ENCODE measurements around the gene VIM. TPM values are rescaled to one million over a fixed set of nuclear protein-coding genes. Genes with fewer than 3 reads are reported as not detected.

VIM gene
- total RNA-seq, 1 donor from 2014 or later = 6,235 TPM

DNA sequence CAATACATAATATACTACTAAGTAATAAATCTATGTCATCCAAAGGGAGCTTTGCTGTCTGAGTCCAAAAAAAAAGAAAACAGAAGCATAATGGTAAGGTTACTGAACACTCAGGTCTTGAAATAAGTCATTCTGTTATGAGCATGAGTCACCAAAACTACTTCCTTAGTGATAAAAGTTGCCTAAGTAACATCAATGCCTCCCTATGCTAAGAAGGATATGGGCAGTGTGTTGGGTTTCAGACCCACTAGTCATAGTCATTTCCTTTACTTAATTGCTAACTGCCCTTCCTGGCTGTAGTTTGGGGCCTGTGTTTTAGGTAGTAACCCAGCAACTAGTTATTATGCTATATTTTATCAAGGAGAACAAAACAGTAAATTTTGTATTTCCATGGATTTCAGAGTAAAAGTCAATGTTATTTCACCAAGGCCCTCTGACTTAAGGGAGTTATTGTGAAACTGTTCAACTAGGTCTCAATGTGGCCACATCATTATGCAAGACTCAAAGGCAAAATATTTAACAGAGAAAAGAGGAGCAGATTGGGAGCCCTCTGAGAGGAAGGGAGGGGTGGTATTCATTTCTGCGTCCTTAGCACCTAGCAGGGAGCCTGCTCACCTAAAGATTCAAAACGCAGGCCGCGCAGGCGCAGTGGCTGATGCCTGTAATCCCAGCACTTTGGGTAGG, 11.7 kb upstream of the VIM start:
- H3K36me3 Mint-ChIP-seq (ENCODE audit: low read depth, unreplicated experiment) = no peaks in the 10 kb centered on the region
- peaks cover 2% of the 10 kb centered on the region for H3K27me3 Mint-ChIP-seq (ENCODE audit: unreplicated experiment)
- no peak for DNase-seq (ENCODE audit: low spot score)
- H3K4me1 Mint-ChIP-seq (ENCODE audit: unreplicated experiment) = peaks cover 25% of the 10 kb centered on the region
- TF ChIP-seq, protein P1, sequence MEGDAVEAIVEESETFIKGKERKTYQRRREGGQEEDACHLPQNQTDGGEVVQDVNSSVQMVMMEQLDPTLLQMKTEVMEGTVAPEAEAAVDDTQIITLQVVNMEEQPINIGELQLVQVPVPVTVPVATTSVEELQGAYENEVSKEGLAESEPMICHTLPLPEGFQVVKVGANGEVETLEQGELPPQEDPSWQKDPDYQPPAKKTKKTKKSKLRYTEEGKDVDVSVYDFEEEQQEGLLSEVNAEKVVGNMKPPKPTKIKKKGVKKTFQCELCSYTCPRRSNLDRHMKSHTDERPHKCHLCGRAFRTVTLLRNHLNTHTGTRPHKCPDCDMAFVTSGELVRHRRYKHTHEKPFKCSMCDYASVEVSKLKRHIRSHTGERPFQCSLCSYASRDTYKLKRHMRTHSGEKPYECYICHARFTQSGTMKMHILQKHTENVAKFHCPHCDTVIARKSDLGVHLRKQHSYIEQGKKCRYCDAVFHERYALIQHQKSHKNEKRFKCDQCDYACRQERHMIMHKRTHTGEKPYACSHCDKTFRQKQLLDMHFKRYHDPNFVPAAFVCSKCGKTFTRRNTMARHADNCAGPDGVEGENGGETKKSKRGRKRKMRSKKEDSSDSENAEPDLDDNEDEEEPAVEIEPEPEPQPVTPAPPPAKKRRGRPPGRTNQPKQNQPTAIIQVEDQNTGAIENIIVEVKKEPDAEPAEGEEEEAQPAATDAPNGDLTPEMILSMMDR (IDR thresholded peaks at IDR 0.05; ENCODE audit: unreplicated experiment) = no peak
- H3K27ac Mint-ChIP-seq (ENCODE audit: unreplicated experiment) = peak overlapping the region; percentile 94
- H3K4me3 Mint-ChIP-seq (ENCODE audit: unreplicated experiment) = no peak overlapping the region
- H3K9me3 Mint-ChIP-seq (ENCODE audit: unreplicated experiment) = no peaks in the 10 kb centered on the region

DNA sequence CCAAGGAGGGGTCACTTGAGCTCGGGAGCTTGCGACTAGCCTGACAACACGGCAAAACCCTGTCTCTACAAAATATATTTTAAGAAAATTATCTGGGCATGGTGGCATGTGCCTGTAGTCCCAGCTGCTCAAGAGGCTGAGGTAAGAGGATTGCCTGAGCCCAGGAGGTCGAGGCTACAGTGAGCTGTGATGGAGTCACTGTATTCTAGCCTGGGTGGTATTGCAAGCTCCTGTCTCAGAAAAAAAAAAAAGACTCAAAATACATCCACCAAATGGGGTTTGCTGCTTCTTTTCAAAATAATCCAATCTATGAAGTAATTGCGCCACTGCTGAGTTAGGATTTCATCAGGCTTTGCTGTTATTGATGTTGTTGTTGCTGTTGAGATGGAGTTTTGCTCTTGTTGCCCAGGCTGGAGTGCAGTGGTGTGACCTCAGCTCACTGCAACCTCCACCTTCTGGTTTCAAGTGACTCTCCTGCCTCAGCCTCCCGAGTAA, 11.1 kb upstream of the VIM start:
- no peaks in the 10 kb centered on the region for H3K36me3 Mint-ChIP-seq (ENCODE audit: low read depth, unreplicated experiment)
- H3K9me3 Mint-ChIP-seq (ENCODE audit: unreplicated experiment) = no peaks in the 10 kb centered on the region
- TF ChIP-seq, protein P1 (IDR thresholded peaks at IDR 0.05; ENCODE audit: unreplicated experiment) = no peak
- peak overlapping the region; percentile 94 for H3K27ac Mint-ChIP-seq (ENCODE audit: unreplicated experiment)
- DNase-seq (ENCODE audit: low spot score) = no peak
- peaks cover 1% of the 10 kb centered on the region for H3K27me3 Mint-ChIP-seq (ENCODE audit: unreplicated experiment)
- peaks cover 25% of the 10 kb centered on the region for H3K4me1 Mint-ChIP-seq (ENCODE audit: unreplicated experiment)
- H3K4me3 Mint-ChIP-seq (ENCODE audit: unreplicated experiment) = no peak overlapping the region

DNA sequence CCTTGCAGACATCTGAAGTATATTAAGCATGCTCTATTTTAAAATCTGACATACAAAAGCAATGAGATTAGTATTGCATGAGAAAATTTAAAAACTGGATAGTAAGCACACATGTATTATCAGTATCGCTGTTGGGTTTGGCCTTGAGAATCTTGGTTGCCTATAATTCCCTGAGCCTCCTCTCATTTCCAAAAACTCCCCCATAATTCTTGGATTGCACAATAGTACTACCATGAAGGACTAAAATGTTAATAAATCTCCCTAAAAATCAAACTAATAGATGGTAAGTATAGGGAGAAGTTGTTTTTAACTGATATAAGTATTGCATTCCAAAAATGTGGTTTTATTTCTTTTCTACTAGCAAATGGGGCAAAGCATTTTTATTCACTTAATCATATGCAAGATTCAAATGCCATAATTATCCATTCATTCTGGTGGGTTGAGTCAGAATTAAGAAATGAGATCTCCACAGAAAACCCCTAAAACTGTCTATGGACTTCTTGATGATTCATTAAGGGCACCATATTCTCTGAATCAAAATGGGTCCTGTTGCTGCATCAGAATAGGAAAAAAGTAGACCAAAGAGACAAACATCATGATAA, 10.3 kb upstream of the VIM start:
- no peak for DNase-seq (ENCODE audit: low spot score)
- Mint-ChIP-seq H3K27me3 (ENCODE audit: unreplicated experiment) (no peaks in the 10 kb centered on the region), H3K27ac (ENCODE audit: unreplicated experiment) (no peak overlapping the region), H3K36me3 (ENCODE audit: low read depth, unreplicated experiment) (no peaks in the 10 kb centered on the region), H3K4me3 (ENCODE audit: unreplicated experiment) (no peak overlapping the region), H3K9me3 (ENCODE audit: unreplicated experiment) (no peaks in the 10 kb centered on the region), H3K4me1 (ENCODE audit: unreplicated experiment) (peaks cover 18% of the 10 kb centered on the region)
- TF ChIP-seq, protein P1 (IDR thresholded peaks at IDR 0.05; ENCODE audit: unreplicated experiment) = no peak

DNA sequence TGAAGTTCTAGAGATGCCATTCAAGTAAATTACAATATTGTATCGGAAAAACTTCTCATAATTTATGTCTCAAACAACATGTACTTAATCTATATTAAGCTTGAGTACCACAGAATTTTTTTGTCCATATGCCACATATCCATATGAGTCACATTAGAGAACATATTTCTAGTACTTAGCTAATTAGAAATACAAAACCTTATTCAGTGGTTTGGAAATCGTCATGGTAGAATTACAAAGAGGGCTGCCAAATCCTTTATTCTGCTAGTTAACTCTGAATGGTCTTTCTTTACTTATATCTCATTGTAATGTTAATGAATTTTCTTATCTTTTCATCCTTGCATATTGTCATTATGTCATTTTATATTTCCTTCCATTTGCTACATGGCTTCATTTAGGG, 9.0 kb upstream of the VIM start:
- Mint-ChIP-seq H3K36me3 (ENCODE audit: low read depth, unreplicated experiment) (no peaks in the 10 kb centered on the region), H3K27ac (ENCODE audit: unreplicated experiment) (no peak overlapping the region), H3K4me3 (ENCODE audit: unreplicated experiment) (no peak overlapping the region), H3K9me3 (ENCODE audit: unreplicated experiment) (no peaks in the 10 kb centered on the region), H3K27me3 (ENCODE audit: unreplicated experiment) (no peaks in the 10 kb centered on the region), H3K4me1 (ENCODE audit: unreplicated experiment) (peaks cover 10% of the 10 kb centered on the region)
- TF ChIP-seq, protein P1 (IDR thresholded peaks at IDR 0.05; ENCODE audit: unreplicated experiment) = no peak
- no peak for DNase-seq (ENCODE audit: low spot score)

DNA sequence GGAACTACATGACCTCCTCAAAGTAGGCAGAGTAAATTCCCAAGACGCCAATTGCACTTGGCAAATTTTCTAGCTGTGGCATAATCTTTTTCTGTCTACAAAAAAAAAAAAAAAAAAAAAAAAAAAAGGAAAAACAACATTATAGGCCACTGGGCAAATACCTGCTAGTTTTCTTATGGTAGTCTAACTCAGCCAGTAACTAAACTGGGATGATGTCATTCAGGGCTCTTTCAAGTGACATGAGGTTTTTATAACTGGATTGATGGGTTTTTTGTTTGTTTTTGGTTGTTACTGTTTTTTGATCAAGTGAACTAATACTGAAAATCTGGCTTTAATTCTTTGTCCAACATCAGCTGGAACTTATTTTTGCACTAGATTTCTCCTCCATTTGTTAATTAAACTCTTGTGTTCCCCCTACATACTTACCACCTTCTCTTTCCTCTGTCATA, 7.4 kb upstream of the VIM start:
- TF ChIP-seq, protein P1 (IDR thresholded peaks at IDR 0.05; ENCODE audit: unreplicated experiment) = no peak
- Mint-ChIP-seq H3K27ac (ENCODE audit: unreplicated experiment) (no peak overlapping the region), H3K36me3 (ENCODE audit: low read depth, unreplicated experiment) (no peaks in the 10 kb centered on the region), H3K27me3 (ENCODE audit: unreplicated experiment) (no peaks in the 10 kb centered on the region), H3K9me3 (ENCODE audit: unreplicated experiment) (no peaks in the 10 kb centered on the region), H3K4me1 (ENCODE audit: unreplicated experiment) (peaks cover 14% of the 10 kb centered on the region), H3K4me3 (ENCODE audit: unreplicated experiment) (no peak overlapping the region)
- DNase-seq (ENCODE audit: low spot score) = no peak
